HG02938 (cell line): ENCODE results near the gene FFAR1.

Experiments used
- ATAC-seq: cut with Tn5 transposase; IDR thresholded peaks from one replicate; pipeline ENCODE4 v1.9.1; 2021; ENCODE audit warnings: mild to moderate bottlenecking, moderate library complexity; ENCODE audit not compliant: unreplicated experiment

FFAR1 gene, protein sequence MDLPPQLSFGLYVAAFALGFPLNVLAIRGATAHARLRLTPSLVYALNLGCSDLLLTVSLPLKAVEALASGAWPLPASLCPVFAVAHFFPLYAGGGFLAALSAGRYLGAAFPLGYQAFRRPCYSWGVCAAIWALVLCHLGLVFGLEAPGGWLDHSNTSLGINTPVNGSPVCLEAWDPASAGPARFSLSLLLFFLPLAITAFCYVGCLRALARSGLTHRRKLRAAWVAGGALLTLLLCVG (N-terminal part only)

DNA sequence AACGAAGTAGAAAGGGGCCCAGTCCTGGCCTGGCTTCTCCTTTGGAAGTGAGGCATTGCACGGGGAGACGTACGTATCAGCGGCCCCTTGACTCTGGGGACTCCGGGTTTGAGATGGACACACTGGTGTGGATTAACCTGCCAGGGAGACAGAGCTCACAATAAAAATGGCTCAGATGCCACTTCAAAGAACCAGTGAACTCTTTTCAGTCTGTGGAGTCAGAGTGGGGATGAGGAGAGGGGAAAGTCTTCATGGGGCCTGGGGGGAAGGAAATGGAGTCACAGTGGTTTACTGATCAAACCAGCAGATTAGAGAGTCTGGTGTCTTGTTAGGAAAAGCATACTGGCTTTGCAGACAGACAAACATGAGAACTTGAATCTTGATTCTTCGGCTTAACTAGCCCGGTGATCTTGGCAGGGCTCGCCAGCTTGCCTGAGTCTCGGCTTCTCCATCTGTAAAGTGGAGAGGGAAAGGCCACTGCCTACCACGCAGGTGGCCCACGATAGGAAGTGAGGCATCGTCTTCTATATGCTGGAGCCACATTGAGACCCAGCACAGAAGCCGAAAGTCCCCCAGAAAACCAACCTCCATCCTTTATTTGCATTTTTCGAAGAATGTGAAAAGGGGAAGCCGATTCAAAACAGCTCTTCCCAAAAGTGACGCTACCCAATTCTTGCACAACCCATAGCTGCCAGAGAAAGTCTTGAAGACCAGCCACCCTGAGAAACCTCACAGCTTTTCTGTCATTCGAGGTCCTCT is at the start of gene FFAR1:
FFAR1 (plus strand) TSS at position 732 of the 759 bp plus-strand sequence. CDS start 3,650 bp downstream, outside the sequence.
- ATAC-seq: no peak

DNA sequence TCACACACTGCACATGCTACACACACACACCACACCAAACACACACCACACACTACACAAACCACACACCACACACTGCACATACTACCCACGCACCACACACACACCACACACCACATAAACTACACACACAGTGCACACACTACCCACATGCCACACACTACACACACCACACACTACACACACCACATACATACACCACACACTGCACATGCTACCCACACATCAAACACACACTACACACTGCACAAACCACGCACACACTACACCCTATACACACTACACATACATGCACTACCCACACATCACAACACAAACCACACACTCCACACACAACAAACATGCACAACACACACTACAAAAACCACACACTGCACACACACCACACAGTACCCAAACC is 49.8 kb upstream of the FFAR1 start:
- ATAC-seq: no peak

DNA sequence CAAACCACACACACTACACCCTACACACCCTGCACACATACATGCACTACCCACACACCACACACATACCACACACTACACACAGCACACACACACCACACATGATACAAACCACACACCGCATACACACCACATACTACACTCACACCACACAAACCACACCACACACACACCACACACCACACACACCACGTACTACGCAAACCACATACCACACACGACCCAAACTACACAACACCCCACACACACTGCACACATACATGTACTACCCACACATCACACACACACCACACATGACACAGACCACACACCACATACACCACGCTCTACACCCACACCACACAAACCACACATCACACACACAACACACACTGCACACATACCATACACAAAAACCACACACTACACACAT is 49.1 kb upstream of the FFAR1 start:
- no peak for ATAC-seq

DNA sequence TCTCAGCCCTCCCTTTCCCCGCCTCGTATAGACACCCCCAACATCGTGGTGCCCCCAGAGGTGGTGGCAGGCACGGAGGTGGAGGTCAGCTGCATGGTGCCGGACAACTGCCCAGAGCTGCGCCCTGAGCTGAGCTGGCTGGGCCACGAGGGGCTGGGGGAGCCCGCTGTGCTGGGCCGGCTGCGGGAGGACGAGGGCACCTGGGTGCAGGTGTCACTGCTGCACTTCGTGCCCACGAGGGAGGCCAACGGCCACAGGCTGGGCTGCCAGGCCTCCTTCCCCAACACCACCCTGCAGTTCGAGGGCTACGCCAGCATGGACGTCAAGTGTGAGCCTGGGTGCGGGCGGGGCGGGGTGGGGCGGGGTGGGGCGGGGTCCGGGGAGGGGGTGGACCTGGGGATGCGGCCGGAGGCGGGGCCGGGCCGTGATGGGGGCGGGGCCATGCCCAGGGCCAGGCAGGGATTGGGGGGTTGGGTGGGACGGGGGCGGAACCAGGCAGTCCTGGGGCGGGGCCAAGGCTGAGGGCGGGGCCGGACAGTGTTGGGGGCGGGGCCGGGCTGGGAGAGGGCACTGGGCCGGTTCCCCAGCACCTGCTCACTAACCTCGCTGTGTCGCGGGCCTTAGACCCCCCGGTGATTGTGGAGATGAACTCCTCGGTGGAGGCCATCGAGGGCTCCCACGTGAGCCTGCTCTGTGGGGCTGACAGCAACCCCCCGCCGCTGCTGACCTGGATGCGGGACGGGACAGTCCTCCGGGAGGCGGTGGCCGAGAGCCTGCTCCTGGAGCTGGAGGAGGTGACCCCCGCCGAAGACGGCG is 48.0 kb upstream of the FFAR1 start:
- no peak for ATAC-seq

DNA sequence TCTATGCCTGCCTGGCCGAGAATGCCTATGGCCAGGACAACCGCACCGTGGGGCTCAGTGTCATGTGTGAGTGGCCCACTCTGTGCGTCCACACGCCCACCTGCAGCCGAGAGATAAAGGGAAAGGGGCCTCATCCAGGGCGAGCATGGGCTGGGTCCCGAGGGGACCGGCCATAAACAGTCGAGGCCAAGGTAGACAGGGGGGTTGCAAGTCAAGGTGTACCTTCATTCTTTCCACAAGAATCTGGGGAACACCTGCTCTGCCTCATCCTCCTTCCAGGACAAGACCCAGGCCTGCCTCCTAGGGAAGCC is 47.4 kb upstream of the FFAR1 start:
- no peak for ATAC-seq

DNA sequence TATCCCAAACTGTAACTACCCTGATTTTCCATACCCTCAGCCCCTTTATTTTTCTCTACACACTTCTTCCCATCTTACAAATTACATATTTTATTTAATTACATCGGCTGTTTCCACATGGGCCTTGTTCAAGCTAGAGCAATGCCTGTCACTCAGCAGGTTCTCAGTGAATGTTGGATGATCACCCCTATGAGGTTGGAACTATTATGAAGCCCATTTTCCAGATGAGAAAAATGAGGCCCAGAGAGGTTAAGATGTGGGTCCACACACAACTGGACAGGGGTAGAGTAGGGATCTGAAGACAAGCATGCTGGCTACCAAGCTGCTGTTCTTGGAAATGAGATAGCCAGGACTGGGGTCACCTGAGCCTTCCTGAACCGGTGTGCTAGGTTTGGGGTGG is 45.7 kb upstream of the FFAR1 start:
- no peak for ATAC-seq

DNA sequence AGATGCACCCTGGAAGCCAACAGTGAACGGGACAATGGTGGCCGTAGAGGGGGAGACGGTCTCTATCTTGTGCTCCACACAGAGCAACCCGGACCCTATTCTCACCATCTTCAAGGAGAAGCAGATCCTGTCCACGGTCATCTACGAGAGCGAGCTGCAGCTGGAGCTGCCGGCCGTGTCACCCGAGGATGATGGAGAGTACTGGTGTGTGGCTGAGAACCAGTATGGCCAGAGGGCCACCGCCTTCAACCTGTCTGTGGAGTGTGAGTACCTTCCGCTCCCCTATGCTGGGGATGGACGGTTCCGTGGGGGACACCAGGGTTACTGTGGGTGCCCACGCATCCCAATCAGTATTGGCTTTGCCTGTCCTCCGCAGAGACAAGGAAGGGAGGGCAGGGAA is 45.3 kb upstream of the FFAR1 start:
- ATAC-seq: no peak

DNA sequence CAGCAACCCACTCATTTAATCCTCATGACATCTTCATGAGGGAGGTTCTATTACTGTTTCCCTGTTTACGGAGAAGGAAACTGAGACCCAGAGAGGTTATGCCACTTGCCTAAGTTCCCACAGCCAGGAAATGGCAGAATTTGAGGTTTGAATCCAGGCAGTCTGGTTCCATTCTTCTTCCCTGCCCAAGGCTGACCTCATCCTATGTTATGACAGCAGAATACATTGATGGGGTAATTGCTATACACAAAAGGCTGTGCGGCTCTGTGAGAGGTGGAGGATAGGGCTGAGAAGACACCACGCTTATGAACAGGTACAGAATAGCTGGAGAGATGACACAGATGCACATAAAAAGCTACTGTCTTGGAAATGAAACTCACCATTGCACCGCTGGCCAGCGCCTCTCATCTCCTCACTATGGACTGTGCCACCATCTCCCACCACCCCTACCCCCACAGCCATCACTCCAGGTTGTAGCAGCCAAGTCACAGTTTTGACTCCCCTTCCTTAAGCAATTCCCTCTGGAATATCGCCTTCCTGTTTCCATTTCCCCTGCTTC is 44.3 kb upstream of the FFAR1 start:
- no peak for ATAC-seq

DNA sequence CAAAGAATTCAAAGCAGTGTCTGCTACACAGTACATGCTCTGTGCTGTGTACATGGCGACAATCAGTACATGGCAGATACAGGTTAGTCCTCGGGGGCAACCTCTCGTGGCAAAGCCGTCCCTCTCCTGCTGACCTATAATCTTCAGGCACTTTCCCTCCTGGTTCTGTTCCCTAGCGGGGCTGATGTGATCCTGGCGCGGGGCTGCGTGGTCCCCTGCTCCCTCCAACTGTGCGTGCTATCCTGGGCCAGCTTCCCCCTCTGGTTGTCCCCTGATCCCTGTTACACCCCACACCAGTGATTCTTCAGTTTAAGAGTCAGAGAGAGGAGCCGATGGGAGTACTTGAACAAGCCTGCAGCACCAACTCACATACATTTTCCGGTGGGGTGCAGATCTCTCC is 43.7 kb upstream of the FFAR1 start:
- ATAC-seq: no peak

DNA sequence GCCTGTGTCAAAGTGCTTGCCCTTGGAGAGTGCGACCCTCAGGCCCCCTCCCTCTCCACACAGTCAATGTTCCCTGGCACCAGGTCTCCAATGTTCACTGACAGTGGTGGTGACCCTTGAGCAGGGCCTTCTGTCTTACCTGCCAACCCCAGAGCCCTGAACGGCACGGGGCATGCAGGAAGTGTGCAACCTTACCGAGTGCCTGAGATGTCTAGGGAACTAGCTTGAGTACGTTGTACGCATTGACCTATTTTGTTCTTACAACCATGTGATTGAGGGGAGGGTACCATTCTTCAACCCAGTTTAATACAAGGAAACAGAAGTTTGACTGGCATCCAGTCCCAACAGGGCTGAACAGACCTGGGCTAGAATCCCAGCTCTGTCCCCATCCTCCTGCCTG is 42.5 kb upstream of the FFAR1 start:
- no peak for ATAC-seq

DNA sequence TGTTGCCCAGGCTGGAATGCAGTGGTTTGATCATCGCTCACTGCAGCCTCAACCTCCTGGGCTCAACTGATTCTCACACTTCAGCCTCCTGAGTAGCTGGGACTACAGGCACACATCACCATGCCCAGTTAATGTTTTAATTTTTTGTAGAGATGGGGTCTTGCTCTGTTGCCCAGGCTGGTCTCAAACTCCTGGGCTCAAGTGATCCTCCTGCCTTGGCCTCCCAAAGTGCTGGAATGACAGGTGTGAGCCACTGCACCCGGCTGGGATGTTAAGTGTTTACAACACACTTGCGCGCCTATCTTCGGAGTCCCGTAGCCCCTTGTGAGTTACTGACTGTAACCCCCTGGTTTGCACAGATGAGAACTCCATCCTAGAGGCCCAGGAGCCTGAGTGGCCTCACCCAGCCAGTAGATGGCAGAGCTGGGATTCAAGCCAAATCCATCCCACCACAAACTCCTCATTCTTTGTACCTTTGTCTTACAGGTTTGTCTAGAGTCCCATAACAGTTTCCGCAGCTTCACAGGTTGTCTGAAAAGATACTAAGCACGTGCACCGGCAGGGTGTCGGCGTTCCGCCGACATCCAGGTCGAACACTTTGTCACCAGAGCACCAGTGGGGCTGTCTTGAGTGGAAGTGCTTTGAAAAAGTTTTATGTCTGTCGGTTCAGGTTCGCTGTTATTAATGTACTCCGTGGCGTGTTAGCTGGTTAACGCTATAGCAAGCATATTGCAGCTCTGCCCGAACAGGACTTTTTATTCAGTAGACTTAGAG is 41.0 kb upstream of the FFAR1 start:
- ATAC-seq: no peak

DNA sequence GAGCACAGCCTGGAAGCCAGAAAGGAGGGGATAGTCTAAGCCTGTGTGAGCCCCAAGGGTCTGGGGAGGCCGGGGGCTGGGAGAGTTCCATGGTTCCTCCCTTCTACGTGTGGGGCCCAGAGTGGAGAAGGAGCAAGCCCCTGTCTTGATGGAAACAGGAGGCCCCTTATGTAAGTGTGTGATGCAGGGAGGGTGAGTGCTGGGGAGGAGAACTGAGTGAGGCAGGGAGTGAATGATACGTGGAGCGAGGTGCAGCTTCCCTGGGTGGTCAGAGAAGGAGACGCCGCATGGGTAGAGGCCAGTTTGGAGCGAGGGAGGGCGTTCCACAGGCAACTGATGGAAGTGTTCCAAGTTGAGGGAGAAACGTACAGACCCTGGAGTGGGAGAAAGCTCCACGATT is 39.8 kb upstream of the FFAR1 start:
- no peak for ATAC-seq

DNA sequence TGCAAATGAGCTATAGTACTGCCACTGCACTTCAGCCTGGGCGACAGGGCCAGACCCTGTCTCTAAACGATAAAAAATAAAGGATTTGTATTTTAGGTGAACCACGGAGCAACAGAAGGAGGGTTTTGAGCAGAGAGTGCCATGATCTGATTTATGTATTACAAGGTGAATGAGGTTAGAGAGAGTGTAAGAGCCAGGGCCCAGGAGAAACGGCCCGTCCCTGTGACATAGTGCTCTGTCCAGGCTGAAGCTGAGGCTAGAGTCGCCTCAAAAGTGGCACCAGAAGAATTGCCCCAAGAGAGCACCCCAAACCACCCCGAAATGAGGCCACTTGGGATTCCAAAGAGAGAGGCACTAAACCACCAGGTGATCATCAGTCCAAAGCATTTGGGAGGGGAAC is 38.8 kb upstream of the FFAR1 start:
- ATAC-seq: no peak

DNA sequence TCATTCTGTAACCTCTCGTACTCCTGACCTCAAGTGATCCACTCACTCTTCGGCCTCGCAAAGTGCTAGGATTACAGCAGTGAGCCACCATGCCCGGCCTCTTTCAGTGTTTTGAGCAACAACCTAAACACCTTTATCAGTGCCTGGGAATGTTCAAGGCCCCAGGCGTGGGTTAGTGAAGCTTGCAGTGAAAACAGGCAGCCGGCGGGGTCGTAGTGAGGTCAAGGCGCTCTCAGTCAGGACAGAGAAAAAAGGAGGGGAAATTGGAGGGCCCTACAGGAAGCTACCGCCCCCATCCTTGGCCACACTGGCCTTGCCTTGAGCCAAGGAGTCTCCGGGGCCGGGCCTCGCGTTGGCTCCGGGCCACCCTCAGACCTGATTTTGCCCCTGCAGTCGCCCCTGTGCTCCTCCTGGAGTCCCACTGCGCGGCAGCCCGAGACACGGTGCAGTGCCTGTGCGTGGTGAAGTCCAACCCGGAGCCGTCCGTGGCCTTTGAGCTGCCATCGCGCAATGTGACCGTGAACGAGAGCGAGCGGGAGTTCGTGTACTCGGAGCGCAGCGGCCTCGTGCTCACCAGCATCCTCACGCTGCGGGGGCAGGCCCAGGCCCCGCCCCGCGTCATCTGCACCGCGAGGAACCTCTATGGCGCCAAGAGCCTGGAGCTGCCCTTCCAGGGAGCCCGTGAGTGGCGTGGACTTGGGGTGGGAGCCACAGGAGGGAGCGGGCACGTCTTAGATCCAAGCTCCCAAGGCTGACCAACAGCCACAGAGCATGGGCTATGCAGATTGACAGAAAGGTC is 38.0 kb upstream of the FFAR1 start:
- ATAC-seq: no peak

DNA sequence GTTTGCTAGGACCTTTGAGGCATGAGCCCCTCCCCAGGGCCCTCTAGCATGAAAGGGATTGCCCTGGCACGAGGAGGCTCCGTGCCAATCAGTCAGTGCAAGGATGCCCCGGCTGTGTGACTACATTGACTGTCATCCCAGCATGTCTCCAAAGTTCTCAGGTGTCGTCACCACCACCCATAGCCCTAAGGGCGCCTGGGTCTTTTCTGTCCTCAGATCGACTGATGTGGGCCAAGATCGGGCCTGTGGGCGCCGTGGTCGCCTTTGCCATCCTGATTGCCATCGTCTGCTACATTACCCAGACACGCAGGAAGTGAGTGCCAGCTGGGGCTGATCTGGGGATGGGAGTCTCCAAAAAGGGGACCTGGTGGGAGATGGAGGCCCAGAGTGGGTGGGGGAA is 37.4 kb upstream of the FFAR1 start:
- ATAC-seq: no peak

DNA sequence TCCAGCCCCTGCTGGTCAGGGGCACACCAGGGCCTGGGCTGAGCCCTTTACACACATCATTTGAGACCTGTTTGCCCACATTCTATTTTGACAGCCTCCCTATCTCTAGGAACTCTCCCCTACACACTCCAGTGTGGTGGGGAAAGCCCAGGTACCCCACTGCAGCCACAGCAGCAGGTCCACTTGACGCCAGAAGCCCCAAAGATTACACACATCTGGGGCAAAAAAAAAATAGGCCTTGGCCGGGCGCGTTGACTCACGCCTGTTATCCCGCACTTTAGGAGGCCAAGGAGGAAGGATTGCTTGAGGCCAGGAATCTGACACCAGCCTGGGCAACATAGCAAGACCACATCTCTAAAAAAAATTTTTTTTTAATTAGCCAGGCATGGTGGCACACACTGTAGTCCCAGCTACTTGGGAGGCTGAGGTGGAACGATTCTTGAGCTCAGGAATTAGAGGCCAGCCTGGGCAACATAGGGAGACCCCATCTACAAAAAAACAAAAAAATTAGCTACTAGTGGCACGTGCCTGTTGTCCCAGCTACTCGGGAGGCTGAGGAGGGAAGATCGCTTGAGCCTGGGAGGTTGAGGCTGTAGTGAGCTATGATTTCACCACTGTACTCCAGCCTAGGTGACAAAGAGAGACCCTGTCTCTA is 36.8 kb upstream of the FFAR1 start:
- no peak for ATAC-seq

DNA sequence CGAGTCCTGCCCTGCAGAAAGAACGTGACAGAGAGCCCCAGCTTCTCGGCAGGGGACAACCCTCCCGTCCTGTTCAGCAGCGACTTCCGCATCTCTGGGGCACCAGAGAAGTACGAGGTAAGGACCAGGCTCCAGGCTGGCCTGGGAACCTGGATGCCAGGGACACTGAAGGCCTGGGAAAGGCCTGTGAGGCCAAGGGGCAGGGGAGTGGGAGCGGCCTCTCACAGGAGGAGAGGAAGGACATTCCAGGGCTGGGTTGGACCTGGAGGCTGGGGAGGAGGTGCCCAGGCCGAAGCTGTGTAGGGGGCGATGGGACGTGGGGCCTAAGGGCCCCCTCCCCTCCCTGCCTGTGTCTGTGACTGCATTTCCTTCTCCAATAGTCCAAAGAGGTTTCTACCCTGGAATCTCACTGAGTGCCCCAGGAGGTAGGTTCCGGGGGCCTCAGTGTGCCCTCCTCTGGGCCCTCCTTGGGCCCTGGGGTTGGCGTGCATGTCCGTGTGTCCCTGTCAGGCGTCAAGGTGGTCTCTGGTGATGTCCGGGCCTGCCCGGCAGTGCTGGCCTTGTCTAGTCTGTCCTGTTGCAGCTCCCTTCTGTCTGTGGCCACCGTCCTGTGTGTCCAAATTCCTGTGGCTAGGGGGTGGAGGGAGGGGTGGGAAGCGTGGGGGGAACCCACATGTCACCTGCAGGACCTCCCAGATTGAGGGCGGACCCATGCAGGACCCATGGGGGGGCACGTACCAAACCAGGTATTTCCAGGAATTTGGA is 35.6 kb upstream of the FFAR1 start:
- no peak for ATAC-seq

DNA sequence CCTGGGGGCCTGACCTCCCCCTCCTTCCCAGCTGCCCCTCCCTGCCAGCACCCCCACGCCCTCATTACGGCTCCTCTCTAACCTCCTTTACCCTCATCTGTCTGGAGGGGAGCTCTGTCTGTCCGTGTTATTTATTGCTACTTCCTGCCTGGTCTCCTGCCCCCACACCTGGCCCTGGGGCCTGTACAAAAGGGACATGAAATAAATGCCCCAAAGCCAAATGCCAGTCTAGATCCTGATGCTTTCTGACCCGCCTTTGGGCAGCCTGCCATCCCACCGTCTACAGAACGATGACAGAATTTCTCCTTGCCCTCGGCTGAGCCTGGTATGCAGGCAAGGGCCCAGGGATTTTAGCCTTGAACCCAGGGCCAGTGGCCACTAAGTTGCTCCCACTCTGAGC is 34.1 kb upstream of the FFAR1 start:
- no peak for ATAC-seq

DNA sequence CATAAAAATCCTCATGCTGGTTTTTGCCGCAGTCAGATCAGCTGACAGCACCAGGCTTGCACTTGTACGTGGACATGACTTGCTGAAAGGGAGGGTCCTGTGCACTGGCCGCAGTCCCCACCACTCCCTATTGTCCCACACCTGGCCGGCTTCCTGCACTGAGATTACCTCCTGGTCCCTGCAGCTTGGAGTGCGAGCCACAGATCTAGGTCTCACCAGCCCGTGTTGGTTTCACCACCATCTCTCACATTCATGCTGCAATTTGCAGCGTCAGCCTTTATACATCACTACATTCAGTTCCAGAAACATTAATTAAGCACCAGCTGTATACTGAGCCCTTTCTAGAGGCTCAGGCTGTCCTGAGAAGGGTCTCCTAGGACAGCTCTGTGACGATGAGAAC is 33.7 kb upstream of the FFAR1 start:
- no peak for ATAC-seq
